ENCODE data around the gene TTLL5. TPM values are rescaled to one million over a fixed set of nuclear protein-coding genes. Genes with fewer than 3 reads are reported as not detected.

Gene TTLL5
- polyA plus RNA-seq, 3 donors = 4.2 to 7.2 (median 4.7) TPM

GRCh38 chr14:75661499-75661814 lies 411 bp downstream of the TTLL5 start:
- Mint-ChIP-seq H3K27me3 (ENCODE audit: low read depth in 3 of 3) (peaks cover 0 to 1% (median 0%) of the 10 kb centered on the region in 3 donors), H3K4me1 (peaks cover 19% of the 10 kb centered on the region), H3K9me3 (no peaks in the 10 kb centered on the region), H3K36me3 (peaks cover 11 to 14% of the 10 kb centered on the region in 2 donors), H3K27ac (peak overlapping the region; percentile 85 to 99 (median 95)), H3K4me3 (peak overlapping the region; percentile 94 to 97)
- TF ChIP-seq, protein P1, sequence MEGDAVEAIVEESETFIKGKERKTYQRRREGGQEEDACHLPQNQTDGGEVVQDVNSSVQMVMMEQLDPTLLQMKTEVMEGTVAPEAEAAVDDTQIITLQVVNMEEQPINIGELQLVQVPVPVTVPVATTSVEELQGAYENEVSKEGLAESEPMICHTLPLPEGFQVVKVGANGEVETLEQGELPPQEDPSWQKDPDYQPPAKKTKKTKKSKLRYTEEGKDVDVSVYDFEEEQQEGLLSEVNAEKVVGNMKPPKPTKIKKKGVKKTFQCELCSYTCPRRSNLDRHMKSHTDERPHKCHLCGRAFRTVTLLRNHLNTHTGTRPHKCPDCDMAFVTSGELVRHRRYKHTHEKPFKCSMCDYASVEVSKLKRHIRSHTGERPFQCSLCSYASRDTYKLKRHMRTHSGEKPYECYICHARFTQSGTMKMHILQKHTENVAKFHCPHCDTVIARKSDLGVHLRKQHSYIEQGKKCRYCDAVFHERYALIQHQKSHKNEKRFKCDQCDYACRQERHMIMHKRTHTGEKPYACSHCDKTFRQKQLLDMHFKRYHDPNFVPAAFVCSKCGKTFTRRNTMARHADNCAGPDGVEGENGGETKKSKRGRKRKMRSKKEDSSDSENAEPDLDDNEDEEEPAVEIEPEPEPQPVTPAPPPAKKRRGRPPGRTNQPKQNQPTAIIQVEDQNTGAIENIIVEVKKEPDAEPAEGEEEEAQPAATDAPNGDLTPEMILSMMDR (IDR thresholded peaks at IDR 0.05) = no peak
- H4K20me1 ChIP-seq (ENCODE audit: insufficient read depth, low read length) = no peaks in the 10 kb centered on the region
- H3K4me3 ChIP-seq (replicated peaks in 1 of 3; ENCODE audit: low read depth in 2 of 3, low read length in 3 of 3) = peak overlapping the region; percentile 54 to 95 (median 82)
- H3K79me2 ChIP-seq (ENCODE audit: insufficient read depth, low read length) = peaks cover 7% of the 10 kb centered on the region
- peak overlapping the region; percentile 78 for H3K9ac ChIP-seq (ENCODE audit: insufficient read depth, low read length, poor library complexity, severe bottlenecking)
- intact Hi-C loops (cut with micrococcal nuclease) = no loop called here
- peaks cover 12 to 19% of the 10 kb centered on the region in 2 donors for H3K4me1 ChIP-seq (ENCODE audit: control insufficient read depth in 1 of 2, insufficient read depth in 2 of 2, low read length in 2 of 2)
- peak overlapping the region; percentile 83 to 92 for H3K27ac ChIP-seq (ENCODE audit: low read depth in 1 of 2, low read length in 2 of 2)
- peak overlapping the region; percentile 99 for H2AFZ ChIP-seq (ENCODE audit: insufficient read depth, low read depth, low read length, poor library complexity, severe bottlenecking)
- no peaks in the 10 kb centered on the region for H3K9me3 ChIP-seq (replicated peaks in 1 of 2; ENCODE audit: control insufficient read depth in 1 of 2, insufficient read depth in 1 of 2, low read length in 2 of 2)
- peaks cover 2 to 26% of the 10 kb centered on the region in 2 donors for H3K36me3 ChIP-seq (replicated peaks in 1 of 2; ENCODE audit: control insufficient read depth in 1 of 2, insufficient read depth in 2 of 2, low read length in 2 of 2)
- no peak for DNase-seq
- H3K27me3 ChIP-seq (ENCODE audit: control insufficient read depth in 2 of 2, insufficient read depth in 2 of 2, low read length in 2 of 2) = no peaks in the 10 kb centered on the region
- H3K4me2 ChIP-seq (replicated peaks; ENCODE audit: extremely low read depth, low read length, poor library complexity, severe bottlenecking) = peak overlapping the region; percentile 93
- WGBS (ENCODE audit: insufficient coverage) = 0% methylated on average over 9 of the region's 18 CpGs

- H3K4me1 ChIP-seq (ENCODE audit: control insufficient read depth in 1 of 2, insufficient read depth in 2 of 2, low read length in 2 of 2) = peaks cover 12 to 19% of the 10 kb centered on the region in 2 donors
- 80% methylated on average over 3 of the region's 3 CpGs for WGBS (ENCODE audit: insufficient coverage)
- H3K4me2 ChIP-seq (replicated peaks; ENCODE audit: extremely low read depth, low read length, poor library complexity, severe bottlenecking) = no peak overlapping the region
Observed at GRCh38 chr14:75662966-75663365, 1.9 kb downstream of the TTLL5 start.

More at GRCh38 chr14:75662966-75663365, 1.9 kb downstream of the TTLL5 start:
- Mint-ChIP-seq H3K27me3 (ENCODE audit: low read depth in 3 of 3) (peaks cover 0 to 2% (median 1%) of the 10 kb centered on the region in 3 donors), H3K4me3 (no peak overlapping the region), H3K36me3 (peaks cover 13 to 16% of the 10 kb centered on the region in 2 donors), H3K4me1 (peaks cover 19% of the 10 kb centered on the region), H3K27ac (no peak overlapping the region), H3K9me3 (no peaks in the 10 kb centered on the region)
- no peak overlapping the region for H3K27ac ChIP-seq (ENCODE audit: low read depth in 1 of 2, low read length in 2 of 2)
- H3K79me2 ChIP-seq (ENCODE audit: insufficient read depth, low read length) = peaks cover 7% of the 10 kb centered on the region
- peaks cover 2 to 15% of the 10 kb centered on the region in 2 donors for H3K36me3 ChIP-seq (replicated peaks in 1 of 2; ENCODE audit: control insufficient read depth in 1 of 2, insufficient read depth in 2 of 2, low read length in 2 of 2)
- no peak overlapping the region for H3K9ac ChIP-seq (ENCODE audit: insufficient read depth, low read length, poor library complexity, severe bottlenecking)
- intact Hi-C loops (cut with micrococcal nuclease) = no loop called here
- no peaks in the 10 kb centered on the region for H4K20me1 ChIP-seq (ENCODE audit: insufficient read depth, low read length)
- no peaks in the 10 kb centered on the region for H3K27me3 ChIP-seq (ENCODE audit: control insufficient read depth in 2 of 2, insufficient read depth in 2 of 2, low read length in 2 of 2)
- no peak overlapping the region for H3K4me3 ChIP-seq (replicated peaks in 1 of 3; ENCODE audit: low read depth in 2 of 3, low read length in 3 of 3)
- no peak for DNase-seq
- TF ChIP-seq, protein P1 (IDR thresholded peaks at IDR 0.05) = no peak
- H2AFZ ChIP-seq (ENCODE audit: insufficient read depth, low read depth, low read length, poor library complexity, severe bottlenecking) = no peak overlapping the region
- no peaks in the 10 kb centered on the region for H3K9me3 ChIP-seq (replicated peaks in 1 of 2; ENCODE audit: control insufficient read depth in 1 of 2, insufficient read depth in 1 of 2, low read length in 2 of 2)

Data from CD14-positive monocyte (primary cell).